GM12872 (cell line): ENCODE data around the gene EFCAB6.

Experiments
- CTCF ChIP-seq: IDR thresholded peaks from 3 replicates; pipeline ENCODE4 v1.5.1; 2011; ENCODE audit warnings: low read depth, mild to moderate bottlenecking, low read length, moderate library complexity; ENCODE audit not compliant: insufficient read depth

Gene EFCAB6

GRCh38 chr22:43520632-43521039, 291.5 kb downstream of the EFCAB6 start:
- TF ChIP-seq CTCF: no peak

GRCh38 chr22:43516996-43517635, 295.0 kb downstream of the EFCAB6 start:
- no peak for TF ChIP-seq CTCF

GRCh38 chr22:43516386-43516785, 295.7 kb downstream of the EFCAB6 start:
- TF ChIP-seq CTCF: no peak

- TF ChIP-seq CTCF: 0 out of 3 replicates have a peak, but pooled peaks have one; percentile 16
These were observed 296.2 kb downstream of the EFCAB6 start for GRCh38 chr22:43515902-43516301.

GRCh38 chr22:43515411-43515810, 296.7 kb downstream of the EFCAB6 start:
- no peak for TF ChIP-seq CTCF

- TF ChIP-seq CTCF: no peak
These were observed 297.5 kb downstream of the EFCAB6 start for GRCh38 chr22:43514476-43515157.

GRCh38 chr22:43512279-43512678, 299.8 kb downstream of the EFCAB6 start:
- TF ChIP-seq CTCF: no peak
